SW 1271 (cell line): ENCODE data around the gene RADIL.

Experiments
- DNase-seq, 2 experiments: peaks; one replicate each; lab custom pipeline; 2025; lab: John Stamatoyannopoulos, UW

RADIL gene

DNA sequence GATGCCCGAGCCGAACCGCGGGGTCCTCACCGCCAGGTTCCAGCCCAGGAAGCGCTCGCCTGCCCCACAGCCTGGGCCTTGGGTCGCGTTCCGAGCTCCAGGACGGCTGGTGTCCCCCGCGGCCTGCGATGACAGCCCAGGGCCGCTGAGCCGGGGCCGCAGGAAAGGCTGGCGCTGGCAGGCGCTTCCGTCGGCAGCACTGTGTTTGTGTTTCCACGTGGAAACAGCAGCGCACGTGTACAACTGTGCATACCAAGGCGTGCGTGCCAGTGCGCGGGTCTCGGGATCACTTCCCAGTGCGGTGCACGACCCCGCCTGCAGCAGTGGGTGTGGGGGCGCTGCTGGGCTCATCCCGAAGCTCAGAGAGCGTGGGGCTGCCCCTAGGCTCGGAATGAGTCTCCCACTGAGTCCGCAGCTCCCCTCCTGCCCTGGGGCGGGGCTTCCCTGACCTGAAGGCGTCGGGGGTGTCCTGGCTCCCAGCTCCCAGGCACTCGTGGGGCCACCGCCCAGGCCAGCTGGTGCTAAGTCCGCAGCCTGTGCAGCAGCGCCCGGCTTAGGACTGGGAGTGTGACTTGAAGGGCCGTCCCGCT, 90.9 kb downstream of the RADIL start:
- no peak for DNase-seq

GRCh38 chr7:4791738-4792536, 91.6 kb downstream of the RADIL start:
- DNase-seq, result peak in 1 of 2 experiments; percentile 27

GRCh38 chr7:4791101-4791737, 92.3 kb downstream of the RADIL start:
- no peak for DNase-seq

DNA sequence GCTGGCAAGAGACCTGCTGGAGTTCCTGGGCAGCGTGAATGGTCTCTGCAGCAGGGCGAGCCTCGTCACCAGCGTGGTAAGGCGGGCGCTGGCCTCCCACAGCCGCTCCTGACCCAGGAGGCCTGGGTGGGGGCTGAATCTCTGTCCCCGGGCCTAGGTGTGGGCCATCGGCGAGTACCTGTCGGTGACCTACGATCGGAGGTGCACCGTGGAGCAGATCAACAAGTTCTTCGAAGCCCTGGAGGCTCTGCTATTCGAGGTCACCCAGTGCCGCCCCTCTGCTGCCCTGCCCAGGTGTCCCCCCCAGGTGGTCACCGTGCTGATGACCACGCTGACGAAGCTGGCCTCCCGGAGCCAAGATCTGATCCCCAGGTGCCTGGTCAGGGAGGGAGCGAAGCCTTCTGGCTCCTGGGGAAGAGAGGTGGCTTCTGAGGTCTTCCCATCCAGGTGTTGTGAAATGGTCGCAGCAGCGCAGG, 93.0 kb downstream of the RADIL start:
- no peak for DNase-seq

- DNase-seq, result no peak
Observed at GRCh38 chr7:4790078-4790465, 93.4 kb downstream of the RADIL start.

GRCh38 chr7:4789194-4790077, 94.1 kb downstream of the RADIL start:
- no peak for DNase-seq

DNA sequence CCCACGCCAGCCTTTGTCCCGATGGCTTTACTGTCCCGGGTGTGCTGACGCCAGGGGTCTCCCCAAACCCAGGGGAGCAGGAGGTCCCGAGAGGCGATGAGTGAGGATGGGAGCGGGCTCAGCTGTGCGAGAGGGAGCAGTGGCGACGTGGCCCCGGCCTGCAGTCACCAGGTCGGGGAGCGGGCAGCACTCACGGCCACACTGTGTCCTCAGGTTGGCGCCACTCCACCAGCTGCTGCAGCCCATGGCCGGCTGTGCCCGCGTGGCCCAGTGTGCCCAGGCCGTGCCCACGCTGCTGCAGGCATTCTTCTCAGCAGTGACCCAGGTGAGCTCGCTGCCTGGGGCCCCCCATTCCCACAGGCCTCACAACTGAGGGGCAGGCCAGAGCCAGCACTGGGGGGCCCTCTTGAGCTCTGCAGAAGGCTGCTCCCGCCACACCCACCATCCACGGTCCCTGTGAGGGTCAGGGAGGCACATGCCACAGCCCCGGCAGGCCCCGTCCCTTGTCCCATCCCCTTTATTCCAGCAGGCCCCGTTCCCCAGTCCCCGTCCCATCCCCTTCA, 94.8 kb downstream of the RADIL start:
- no peak for DNase-seq

GRCh38 chr7:4787947-4788626, 95.4 kb downstream of the RADIL start:
- DNase-seq, result no peak

- DNase-seq, result no peak
Observed at GRCh38 chr7:4787541-4787940, 96.0 kb downstream of the RADIL start.

DNA sequence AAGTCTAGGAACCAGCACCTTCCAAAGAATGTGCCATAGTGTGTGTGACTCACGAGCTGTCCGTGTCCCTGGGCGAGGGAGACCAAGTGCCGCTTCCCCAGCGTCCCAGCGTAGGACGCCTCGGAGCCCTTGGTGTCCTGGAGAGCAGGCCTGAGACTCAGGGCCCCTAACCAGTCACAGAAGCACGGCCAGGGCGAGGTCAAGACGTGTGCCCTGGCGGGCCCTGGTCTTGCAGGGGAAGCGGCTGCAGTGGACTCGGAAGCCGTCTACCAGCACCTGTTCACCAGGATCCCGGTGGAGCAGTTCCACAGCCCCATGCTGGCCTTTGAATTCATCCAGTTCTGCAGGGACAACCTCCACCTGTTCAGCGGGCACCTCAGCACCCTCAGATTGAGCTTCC, 97.5 kb downstream of the RADIL start:
- no peak for DNase-seq

GRCh38 chr7:4785371-4785770, 98.1 kb downstream of the RADIL start:
- DNase-seq, result no peak

- no peak for DNase-seq
Observed at GRCh38 chr7:4784799-4785198, 98.7 kb downstream of the RADIL start.

- no peak for DNase-seq
Observed at GRCh38 chr7:4783762-4784351, 99.7 kb downstream of the RADIL start.

- no peak for DNase-seq
Observed at GRCh38 chr7:4783292-4783652, 100.2 kb downstream of the RADIL start.

DNA sequence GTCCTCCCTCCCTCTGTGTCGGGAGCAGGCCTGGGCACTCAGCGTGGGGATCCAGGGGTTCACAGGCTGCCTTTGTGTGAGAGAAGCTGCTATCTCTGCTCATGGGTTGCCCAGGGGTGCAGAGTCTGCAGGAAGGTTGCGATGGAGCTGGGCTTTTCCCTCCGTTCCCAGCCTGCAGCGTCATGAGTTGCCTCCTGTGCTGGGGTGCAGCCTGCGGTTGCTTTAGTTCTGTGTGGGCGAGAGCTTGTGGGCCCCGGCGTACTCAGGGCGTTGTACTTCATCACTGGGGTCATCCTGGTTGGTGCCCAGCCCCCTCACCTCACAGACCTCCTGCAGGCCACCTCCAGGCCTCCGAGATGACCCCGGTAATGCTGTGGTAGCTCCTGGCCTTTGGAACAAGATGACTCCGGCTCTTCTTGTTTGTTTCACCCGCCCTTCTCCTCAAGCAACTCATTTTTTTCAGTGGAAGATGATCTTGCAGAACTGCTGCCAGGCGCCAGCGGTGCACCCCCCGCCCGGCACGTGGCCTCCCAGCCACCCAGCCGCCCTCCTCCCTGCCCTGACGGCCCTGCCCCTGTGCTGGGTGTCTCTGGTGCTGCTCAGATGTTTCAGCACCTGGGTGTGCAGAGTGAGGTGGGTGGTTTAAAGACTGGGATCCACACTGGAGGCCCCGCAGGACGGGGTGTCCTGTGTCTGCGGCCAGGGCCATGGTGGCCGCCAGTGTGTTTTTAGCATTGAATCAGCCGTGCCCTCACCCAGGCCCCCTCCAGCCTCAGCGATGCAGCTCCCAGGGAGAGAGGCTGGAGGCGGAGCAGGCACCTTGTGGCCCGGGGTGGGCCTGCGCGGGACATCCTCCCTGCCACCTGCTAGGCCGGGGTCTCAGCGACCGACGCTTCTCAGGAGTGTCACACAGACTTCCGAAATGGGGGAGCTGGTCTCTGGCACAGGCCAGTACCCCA, 100.9 kb downstream of the RADIL start:
- DNase-seq, result no peak

DNA sequence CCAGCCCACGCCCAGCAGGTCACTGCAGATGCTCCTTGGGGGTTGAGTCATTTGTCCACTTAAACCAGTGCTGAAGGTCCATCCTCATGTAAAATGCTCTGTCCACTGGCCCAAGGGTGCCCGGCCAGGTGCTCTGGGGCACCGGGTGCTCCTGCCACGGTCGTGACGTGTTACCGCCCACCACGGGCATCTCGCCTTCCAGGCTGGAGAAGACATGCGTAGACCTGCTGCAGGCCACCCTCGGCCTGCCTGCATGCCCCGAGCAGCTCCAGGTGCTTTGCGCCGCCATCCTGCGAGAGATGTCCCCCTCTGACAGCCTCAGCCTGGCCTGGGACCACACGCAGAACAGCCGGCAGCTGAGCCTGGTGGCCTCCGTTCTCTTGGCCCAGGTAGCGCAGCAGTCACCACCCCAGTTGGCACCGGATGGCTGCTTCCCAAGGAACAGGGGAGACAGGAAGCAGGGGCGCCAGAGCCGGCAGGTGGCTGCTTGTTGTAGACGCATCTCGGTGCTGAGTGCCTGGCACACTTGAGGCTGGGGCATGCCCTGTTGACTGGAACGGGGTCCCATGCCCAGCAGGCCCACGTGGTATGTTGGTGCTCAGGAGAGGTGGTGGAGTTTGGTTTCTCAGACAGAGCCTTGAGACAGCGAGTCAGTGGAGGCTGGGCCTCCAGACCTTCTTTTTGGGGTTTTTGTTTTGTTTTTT, 102.0 kb downstream of the RADIL start:
- no peak for DNase-seq

GRCh38 chr7:4779118-4779517, 104.4 kb downstream of the RADIL start:
- no peak for DNase-seq

GRCh38 chr7:4775848-4776623, 107.5 kb downstream of the RADIL start:
- DNase-seq, result no peak
